Neutrophil (primary cell): ENCODE measurements around the gene TIPARP.
"Not testable (repeated sequence)": the region's sequence is repeated elsewhere in the genome, so short reads cannot be mapped to it uniquely, and the experiment has no call there.

ENCODE experiments used
- H3K27ac ChIP-seq: fragments of 200-600 bp; sonication (generic); 2 replicates; pipeline ENCODE4 v1.5.1; 2016; ENCODE audit warnings: mild to moderate bottlenecking, moderate library complexity
- H3K27me3 ChIP-seq: fragments of 200-600 bp; sonication (generic); 2 replicates; pipeline ENCODE4 v1.6.0; 2016; ENCODE audit warnings: mild to moderate bottlenecking
- H3K36me3 ChIP-seq: fragments of 200-600 bp; sonication (generic); 2 replicates; pipeline ENCODE4 v1.5.1; 2017
- H3K4me1 ChIP-seq, 2 experiments: fragments of 200-600 bp in 1 of 2; sonication (generic) in 1 of 2; 1 replicate in 1 of 2; 2 replicates in 1 of 2; pipeline versions ENCODE4 v1.5.1 to v1.6.1; 2013 to 2016; ENCODE audit warnings: low read depth in 1 of 2, low read length in 1 of 2, mild to moderate bottlenecking in 1 of 2, moderate library complexity in 1 of 2; ENCODE audit not compliant: control insufficient read depth in 1 of 2, insufficient read depth in 1 of 2
- H3K4me3 ChIP-seq, 2 experiments: fragments of 200-600 bp in 1 of 2; sonication (generic) in 1 of 2; 1 replicate in 1 of 2; 2 replicates in 1 of 2; pipeline ENCODE4 v1.5.1; 2013 to 2016; ENCODE audit warnings: low read depth in 1 of 2, low read length in 1 of 2, mild to moderate bottlenecking in 1 of 2, moderate library complexity in 1 of 2
- H3K9me3 ChIP-seq: fragments of 200-600 bp; sonication (generic); 2 replicates; pipeline ENCODE4 v1.5.1; 2016
- CTCF ChIP-seq: fragments of 200-600 bp; sonication (generic); IDR thresholded peaks from 2 replicates; pipeline ENCODE4 v1.5.1; 2016; ENCODE audit warnings: antibody characterized with exemption

The TIPARP gene

DNA sequence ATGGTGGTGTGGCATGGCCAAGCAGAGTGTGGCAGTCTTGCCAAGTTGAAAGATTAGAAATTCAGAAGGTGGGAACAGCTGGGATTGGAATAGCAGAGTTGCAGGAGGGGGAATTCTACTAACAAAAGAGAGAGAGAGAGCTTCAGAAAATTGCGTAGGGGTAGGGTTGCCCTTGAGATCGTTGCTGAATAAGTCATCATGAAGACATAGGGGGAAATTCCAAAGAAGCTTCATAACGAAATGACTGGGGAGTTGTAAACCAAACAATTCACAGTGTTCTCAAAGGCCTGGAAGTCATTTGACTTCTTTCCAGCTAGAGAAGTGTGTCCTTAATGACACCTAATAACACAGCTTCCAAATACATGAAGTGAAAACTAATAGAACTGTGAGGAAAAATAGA lies 26.3 kb upstream of the TIPARP start:
- H3K27me3 ChIP-seq, result no peaks in the 10 kb centered on the region
- no peak for TF ChIP-seq CTCF
- H3K4me1 ChIP-seq, result peaks cover 12 to 13% of the 10 kb centered on the region in 2 experiments
- no peak overlapping the region for H3K27ac ChIP-seq
- no peaks in the 10 kb centered on the region for H3K9me3 ChIP-seq
- no peaks in the 10 kb centered on the region for H3K36me3 ChIP-seq
- no peak overlapping the region for H3K4me3 ChIP-seq

DNA sequence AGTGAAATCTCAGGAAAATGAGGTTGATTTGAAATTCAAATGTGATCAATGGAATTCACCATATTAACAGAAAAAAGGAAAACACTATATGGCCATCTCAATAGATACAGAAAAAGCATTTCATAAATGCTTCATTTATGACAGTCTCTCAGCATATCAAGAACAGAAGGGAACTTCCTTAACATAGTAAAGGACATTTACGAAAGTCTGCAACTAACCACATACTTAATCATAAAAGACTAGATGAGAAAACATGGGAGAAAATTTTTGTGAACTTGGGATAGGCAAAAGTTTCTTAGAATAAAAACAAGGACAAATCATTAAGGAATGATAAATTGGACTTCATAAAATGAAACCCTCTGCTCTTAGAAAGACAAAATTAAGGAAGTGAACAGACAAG lies 24.7 kb upstream of the TIPARP start:
- Histone ChIP-seq H3K9me3 (no peaks in the 10 kb centered on the region), H3K4me3 (no peak overlapping the region), H3K27me3 (no peaks in the 10 kb centered on the region), H3K36me3 (no peaks in the 10 kb centered on the region), H3K27ac (no peak overlapping the region), H3K4me1 (no peaks in the 10 kb centered on the region)
- TF ChIP-seq CTCF, result no peak

DNA sequence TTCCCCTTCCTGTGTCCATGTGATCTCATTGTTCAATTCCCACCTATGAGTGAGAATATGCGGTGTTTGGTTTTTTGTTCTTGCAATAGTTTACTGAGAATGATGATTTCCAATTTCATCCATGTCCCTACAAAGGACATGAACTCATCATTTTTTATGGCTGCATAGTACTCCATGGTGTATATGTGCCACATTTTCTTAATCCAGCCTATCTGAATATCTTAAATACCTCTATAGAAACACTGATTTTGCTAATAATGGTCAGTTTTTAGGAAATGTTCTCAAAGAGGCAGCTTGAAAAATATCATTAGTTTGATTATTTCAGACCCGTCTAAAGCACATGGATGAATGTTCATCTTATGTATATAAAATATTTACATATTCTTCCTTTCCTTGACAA lies 21.7 kb upstream of the TIPARP start:
- not testable (repeated sequence) for H3K27ac ChIP-seq, H3K4me3 ChIP-seq, H3K4me1 ChIP-seq, H3K27me3 ChIP-seq, H3K9me3 ChIP-seq, H3K36me3 ChIP-seq

DNA sequence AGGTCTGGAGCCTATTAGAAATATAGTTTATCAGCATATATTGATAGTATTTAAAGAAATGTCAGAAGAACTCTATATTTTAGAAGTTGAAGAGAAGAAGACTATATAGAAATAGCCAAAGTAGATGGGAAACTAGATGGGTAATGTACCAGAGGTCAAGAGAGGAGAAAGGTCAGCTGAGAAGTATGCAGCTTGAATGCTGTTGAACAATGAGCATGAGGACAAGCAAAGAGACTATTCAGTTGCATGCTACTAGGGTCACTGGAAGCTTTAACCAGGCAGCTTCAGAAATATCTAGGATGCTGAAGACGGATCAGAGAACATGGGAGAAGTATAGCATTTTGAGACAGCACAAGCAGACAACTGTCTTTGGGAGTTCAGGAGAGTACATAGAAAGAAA lies 19.6 kb upstream of the TIPARP start:
- TF ChIP-seq CTCF, result no peak
- no peaks in the 10 kb centered on the region for H3K36me3 ChIP-seq
- no peaks in the 10 kb centered on the region for H3K4me1 ChIP-seq
- H3K9me3 ChIP-seq, result no peaks in the 10 kb centered on the region
- no peaks in the 10 kb centered on the region for H3K27me3 ChIP-seq
- no peak overlapping the region for H3K27ac ChIP-seq
- H3K4me3 ChIP-seq, result no peak overlapping the region

GRCh38 chr3:156655819-156656550 lies 18.4 kb upstream of the TIPARP start:
- no peak for TF ChIP-seq CTCF
- H3K9me3 ChIP-seq, result no peaks in the 10 kb centered on the region
- H3K27me3 ChIP-seq, result no peaks in the 10 kb centered on the region
- no peak overlapping the region for H3K4me3 ChIP-seq
- H3K4me1 ChIP-seq, result peaks cover 0 to 6% of the 10 kb centered on the region in 2 experiments
- H3K36me3 ChIP-seq, result no peaks in the 10 kb centered on the region
- H3K27ac ChIP-seq, result no peak overlapping the region

- Histone ChIP-seq H3K4me1 (peaks cover 7 to 15% of the 10 kb centered on the region in 2 experiments), H3K27me3 (no peaks in the 10 kb centered on the region)
- no peak for TF ChIP-seq CTCF
Measured at GRCh38 chr3:156657440-156657839, 16.9 kb upstream of the TIPARP start.

More at GRCh38 chr3:156657440-156657839, 16.9 kb upstream of the TIPARP start:
- no peak overlapping the region for H3K27ac ChIP-seq
- H3K9me3 ChIP-seq, result no peaks in the 10 kb centered on the region
- no peak overlapping the region for H3K4me3 ChIP-seq
- no peaks in the 10 kb centered on the region for H3K36me3 ChIP-seq
